Fibroblast of mammary gland (primary cell): ENCODE measurements around the gene HS1BP3.

Experiments
- DNase-seq: peaks from one replicate; pipeline ENCODE4 v3.0.0-alpha.2; 2010; ENCODE audit warnings: low read depth
- H3K4me3 ChIP-seq: 2 replicates; pipeline ENCODE4 v1.5.1; 2011; ENCODE audit warnings: low read depth, mild to moderate bottlenecking, low read length, moderate library complexity; ENCODE audit not compliant: control insufficient read depth
- TF ChIP-seq, protein P1 (sequence below): conservative IDR thresholded peaks from 2 replicates; pipeline ENCODE4 v1.5.1; 2011; ENCODE audit warnings: low read depth, low read length, inconsistent platforms; ENCODE audit not compliant: control insufficient read depth, insufficient read depth

Gene HS1BP3

DNA sequence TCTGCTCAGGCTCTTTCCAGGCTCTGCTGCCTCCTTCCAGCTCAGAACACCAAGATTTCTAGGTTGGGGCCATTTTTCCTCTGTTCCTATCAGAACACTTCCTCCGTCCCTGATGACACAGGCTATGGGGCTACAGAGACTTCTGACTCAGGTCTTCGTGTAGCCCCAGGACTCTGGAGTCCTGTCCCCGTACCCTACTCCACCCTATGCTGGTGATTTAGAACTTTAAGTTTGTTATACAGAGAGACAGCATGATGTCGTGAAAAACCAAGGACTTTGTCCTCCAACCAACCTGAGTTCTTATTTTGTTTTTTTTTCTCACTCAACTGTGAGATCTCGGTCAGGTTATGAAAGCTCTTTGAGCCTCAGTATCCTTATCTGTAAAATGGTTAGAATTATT lies 78.7 kb downstream of the HS1BP3 start:
- no peak overlapping the region for H3K4me3 ChIP-seq
- TF ChIP-seq, protein P1, sequence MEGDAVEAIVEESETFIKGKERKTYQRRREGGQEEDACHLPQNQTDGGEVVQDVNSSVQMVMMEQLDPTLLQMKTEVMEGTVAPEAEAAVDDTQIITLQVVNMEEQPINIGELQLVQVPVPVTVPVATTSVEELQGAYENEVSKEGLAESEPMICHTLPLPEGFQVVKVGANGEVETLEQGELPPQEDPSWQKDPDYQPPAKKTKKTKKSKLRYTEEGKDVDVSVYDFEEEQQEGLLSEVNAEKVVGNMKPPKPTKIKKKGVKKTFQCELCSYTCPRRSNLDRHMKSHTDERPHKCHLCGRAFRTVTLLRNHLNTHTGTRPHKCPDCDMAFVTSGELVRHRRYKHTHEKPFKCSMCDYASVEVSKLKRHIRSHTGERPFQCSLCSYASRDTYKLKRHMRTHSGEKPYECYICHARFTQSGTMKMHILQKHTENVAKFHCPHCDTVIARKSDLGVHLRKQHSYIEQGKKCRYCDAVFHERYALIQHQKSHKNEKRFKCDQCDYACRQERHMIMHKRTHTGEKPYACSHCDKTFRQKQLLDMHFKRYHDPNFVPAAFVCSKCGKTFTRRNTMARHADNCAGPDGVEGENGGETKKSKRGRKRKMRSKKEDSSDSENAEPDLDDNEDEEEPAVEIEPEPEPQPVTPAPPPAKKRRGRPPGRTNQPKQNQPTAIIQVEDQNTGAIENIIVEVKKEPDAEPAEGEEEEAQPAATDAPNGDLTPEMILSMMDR, result no peak
- no peak for DNase-seq

DNA sequence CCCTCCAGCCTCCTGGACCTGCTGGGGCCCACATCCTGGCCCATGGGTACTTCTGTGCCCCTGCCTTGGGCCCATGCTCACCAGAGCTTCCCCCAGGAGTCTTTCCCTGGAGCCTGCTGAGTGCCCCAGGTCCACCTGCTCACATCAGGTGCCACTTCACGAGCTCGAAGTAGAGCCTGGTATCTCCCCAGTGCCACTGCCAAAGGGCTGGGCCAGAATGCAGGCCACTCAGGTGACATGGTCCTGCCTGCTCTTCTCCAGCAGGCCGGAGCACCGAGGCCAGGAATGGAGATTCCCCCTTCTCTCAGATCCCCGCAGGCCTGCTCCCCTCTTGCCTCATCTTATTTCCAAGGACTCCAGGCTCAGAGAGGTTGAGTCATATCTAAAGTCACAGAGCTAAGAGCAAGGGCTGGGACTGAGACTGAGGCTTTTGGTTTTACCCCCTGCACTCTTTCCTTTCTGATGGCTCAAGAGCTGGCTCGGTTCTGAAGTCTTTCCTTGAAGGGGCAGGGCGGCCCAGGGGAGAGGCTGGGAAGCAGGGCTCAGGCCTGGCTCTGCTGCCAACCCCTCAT lies 79.2 kb downstream of the HS1BP3 start:
- no peak overlapping the region for H3K4me3 ChIP-seq
- DNase-seq, result peak; percentile 57
- TF ChIP-seq, protein P1, result no peak

DNA sequence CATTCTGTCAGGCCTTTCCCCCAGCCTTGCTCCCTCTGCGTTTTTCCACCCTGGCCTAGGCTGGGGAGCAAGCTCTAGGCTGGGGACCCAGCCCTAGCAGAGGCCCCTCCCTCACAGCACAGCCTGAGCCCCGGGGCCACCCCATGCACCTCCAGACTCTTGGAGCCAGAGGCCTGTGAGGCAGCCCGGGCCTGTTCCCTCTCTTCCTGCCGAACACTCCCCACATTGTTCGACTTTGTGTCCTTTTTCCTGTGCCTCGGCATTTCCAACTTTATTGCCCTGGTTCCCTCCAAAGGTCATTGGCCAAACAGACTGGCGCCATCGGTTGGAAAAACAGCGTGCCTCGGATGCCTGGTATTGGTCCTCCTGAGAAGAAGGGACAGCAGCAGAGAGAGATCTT lies 79.7 kb downstream of the HS1BP3 start:
- no peak overlapping the region for H3K4me3 ChIP-seq
- TF ChIP-seq, protein P1, result no peak
- no peak for DNase-seq

DNA sequence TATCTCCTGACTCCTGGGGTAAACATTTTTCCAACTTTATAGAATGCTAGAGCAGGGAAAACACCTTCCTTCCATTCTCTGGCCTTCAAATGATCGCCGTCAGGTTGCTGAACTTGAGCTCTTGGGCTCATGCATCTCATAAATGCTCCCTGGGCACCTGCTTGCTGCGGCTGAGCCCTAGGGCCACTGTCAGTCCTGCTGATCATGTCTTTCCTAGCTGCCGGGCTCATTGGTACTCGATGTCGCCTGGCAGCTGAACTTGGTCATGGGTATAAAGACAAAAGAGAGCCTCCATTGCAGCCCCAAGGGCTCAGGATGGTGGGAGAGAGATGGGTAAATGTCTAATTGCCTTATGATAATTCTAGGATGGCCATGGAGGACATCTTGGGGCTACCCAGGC lies 80.6 kb downstream of the HS1BP3 start:
- H3K4me3 ChIP-seq, result no peak overlapping the region
- DNase-seq, result no peak
- TF ChIP-seq, protein P1, result no peak

DNA sequence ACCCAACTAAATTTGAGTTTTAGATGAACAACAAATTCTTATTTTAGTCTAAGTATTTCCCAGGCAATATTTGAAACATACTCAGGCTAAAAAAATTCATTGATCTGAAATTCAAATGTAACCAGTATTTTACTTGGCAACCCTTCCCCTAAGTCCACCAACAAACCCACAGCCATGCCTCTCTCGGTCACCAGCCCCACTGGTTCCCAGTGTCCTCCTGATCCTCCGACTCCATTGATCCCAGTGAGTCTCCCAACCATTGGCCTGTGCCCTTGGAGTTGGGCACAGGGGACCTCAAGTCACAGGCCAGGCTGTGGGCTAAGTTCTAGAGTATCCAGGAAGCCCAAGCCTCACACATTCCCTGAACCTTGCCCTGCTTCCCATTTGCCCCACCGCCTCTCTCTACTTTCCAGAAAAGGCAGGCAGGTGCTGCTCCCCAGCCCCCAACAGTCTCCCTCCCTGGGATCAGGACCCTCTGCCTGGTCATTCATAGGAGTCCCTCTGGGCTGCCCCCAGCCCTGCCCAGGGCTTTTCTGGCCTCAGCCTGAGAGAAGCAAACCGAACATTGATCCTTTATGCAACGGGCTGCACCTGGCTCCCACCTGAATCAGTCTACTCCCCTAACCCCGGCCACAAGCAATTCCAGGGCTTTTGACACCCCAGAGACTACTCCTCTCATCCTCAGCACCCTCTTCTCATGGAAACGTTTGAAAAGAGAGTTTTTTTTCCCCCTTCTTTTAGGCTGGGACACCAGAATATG lies 81.3 kb downstream of the HS1BP3 start:
- TF ChIP-seq, protein P1, result no peak
- no peak for DNase-seq
- H3K4me3 ChIP-seq, result no peak overlapping the region

DNA sequence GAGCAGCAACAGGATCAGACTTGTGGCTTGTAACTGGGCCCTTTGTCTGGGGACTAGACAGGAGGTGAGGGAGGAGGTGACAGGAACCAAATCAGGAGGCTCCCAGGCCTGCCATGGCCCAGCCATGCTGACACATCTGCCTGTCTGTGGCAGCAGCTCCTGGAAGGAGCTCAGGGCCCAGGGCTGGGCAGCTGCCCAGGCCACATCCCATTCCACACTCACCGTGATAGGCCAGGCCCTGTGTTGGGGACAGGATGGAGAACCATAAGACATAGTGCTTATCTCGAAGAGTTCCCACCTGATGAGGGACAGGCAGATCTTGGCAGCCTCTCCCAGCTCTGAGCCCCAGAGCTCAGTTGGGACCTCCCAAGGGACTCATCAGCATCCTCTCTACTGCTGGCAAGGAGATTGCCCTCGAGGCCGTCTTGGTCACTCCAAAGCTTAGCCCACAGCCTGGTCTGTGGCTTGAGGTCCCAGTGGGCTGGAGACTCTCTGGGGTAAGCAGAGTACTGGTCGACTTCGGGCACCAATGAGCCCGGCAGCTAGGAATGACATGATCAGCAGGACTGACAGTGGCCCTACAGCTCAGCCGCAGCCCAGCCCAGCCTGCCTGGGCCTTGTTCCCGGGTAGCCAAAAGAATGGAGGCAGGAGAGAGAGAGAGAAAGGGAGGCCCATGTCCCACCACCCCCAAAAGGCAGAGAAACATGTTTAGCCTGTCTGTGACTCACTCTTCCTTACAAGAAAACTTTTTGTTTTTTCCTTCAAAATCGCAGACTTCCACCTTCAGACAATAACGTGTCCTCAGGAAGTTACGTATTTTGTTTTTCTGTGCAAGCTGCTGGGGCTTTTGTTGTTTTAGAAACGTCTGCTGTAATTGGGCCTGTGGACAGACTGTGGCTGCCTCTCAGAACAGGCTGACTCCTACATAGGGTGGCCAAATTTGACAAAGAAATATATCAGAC lies 82.1 kb downstream of the HS1BP3 start:
- peak; percentile 67 for DNase-seq
- TF ChIP-seq, protein P1, result no peak
- H3K4me3 ChIP-seq, result no peak overlapping the region
